Measurements from ENCODE around the gene FOXC1.
A peak's percentile ranks its signal among the peaks of the same experiment; 100 is the strongest.

FOXC1 gene

GRCh38 chr6:1608222-1609040 lies 1.3 kb upstream of the FOXC1 start:
- no peak for TF ChIP-seq CTCF (IDR thresholded peaks at IDR 0.05; ENCODE audit: low read depth, low read length)
- no peak overlapping the region for H3K4me3 ChIP-seq (ENCODE audit: low read depth, low read length)

GRCh38 chr6:1609041-1609647 lies 571 bp upstream of the FOXC1 start:
- no peak for TF ChIP-seq CTCF (IDR thresholded peaks at IDR 0.05; ENCODE audit: low read depth, low read length)
- peak overlapping the region; percentile 51 for H3K4me3 ChIP-seq (ENCODE audit: low read depth, low read length)

DNA sequence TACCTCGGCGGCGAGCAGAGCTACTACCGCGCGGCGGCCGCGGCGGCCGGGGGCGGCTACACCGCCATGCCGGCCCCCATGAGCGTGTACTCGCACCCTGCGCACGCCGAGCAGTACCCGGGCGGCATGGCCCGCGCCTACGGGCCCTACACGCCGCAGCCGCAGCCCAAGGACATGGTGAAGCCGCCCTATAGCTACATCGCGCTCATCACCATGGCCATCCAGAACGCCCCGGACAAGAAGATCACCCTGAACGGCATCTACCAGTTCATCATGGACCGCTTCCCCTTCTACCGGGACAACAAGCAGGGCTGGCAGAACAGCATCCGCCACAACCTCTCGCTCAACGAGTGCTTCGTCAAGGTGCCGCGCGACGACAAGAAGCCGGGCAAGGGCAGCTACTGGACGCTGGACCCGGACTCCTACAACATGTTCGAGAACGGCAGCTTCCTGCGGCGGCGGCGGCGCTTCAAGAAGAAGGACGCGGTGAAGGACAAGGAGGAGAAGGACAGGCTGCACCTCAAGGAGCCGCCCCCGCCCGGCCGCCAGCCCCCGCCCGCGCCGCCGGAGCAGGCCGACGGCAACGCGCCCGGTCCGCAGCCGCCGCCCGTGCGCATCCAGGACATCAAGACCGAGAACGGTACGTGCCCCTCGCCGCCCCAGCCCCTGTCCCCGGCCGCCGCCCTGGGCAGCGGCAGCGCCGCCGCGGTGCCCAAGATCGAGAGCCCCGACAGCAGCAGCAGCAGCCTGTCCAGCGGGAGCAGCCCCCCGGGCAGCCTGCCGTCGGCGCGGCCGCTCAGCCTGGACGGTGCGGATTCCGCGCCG lies 994 bp downstream of the FOXC1 start:
- no peak for TF ChIP-seq CTCF (IDR thresholded peaks at IDR 0.05; ENCODE audit: low read depth, low read length)
- peak overlapping the region; percentile 82 for H3K4me3 ChIP-seq (ENCODE audit: low read depth, low read length)

DNA sequence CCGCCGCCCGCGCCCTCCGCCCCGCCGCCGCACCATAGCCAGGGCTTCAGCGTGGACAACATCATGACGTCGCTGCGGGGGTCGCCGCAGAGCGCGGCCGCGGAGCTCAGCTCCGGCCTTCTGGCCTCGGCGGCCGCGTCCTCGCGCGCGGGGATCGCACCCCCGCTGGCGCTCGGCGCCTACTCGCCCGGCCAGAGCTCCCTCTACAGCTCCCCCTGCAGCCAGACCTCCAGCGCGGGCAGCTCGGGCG lies 1.5 kb downstream of the FOXC1 start:
- TF ChIP-seq CTCF (IDR thresholded peaks at IDR 0.05; ENCODE audit: low read depth, low read length): no peak
- H3K4me3 ChIP-seq (ENCODE audit: low read depth, low read length): peak overlapping the region; percentile 82

DNA sequence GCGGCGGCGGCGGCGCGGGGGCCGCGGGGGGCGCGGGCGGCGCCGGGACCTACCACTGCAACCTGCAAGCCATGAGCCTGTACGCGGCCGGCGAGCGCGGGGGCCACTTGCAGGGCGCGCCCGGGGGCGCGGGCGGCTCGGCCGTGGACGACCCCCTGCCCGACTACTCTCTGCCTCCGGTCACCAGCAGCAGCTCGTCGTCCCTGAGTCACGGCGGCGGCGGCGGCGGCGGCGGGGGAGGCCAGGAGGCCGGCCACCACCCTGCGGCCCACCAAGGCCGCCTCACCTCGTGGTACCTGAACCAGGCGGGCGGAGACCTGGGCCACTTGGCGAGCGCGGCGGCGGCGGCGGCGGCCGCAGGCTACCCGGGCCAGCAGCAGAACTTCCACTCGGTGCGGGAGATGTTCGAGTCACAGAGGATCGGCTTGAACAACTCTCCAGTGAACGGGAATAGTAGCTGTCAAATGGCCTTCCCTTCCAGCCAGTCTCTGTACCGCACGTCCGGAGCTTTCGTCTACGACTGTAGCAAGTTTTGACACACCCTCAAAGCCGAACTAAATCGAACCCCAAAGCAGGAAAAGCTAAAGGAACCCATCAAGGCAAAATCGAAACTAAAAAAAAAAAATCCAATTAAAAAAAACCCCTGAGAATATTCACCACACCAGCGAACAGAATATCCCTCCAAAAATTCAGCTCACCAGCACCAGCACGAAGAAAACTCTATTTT lies 2.0 kb downstream of the FOXC1 start:
- peak overlapping the region; percentile 82 for H3K4me3 ChIP-seq (ENCODE audit: low read depth, low read length)
- TF ChIP-seq CTCF (IDR thresholded peaks at IDR 0.05; ENCODE audit: low read depth, low read length): no peak

DNA sequence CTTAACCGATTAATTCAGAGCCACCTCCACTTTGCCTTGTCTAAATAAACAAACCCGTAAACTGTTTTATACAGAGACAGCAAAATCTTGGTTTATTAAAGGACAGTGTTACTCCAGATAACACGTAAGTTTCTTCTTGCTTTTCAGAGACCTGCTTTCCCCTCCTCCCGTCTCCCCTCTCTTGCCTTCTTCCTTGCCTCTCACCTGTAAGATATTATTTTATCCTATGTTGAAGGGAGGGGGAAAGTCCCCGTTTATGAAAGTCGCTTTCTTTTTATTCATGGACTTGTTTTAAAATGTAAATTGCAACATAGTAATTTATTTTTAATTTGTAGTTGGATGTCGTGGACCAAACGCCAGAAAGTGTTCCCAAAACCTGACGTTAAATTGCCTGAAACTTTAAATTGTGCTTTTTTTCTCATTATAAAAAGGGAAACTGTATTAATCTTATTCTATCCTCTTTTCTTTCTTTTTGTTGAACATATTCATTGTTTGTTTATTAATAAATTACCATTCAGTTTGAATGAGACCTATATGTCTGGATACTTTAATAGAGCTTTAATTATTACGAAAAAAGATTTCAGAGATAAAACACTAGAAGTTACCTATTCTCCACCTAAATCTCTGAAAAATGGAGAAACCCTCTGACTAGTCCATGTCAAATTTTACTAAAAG lies 2.7 kb downstream of the FOXC1 start:
- H3K4me3 ChIP-seq (ENCODE audit: low read depth, low read length): peak overlapping the region; percentile 82
- no peak for TF ChIP-seq CTCF (IDR thresholded peaks at IDR 0.05; ENCODE audit: low read depth, low read length)

Data from WI38 (cell line).